CD4-positive, alpha-beta T cell treated with Interleukin-15 for 4 hours (primary cell): Measurements from ENCODE around the gene ST3GAL3.

Source experiments
- DNase-seq: peaks from one replicate; pipeline ENCODE4 v3.0.0-alpha.2; 2020; ENCODE audit warnings: low spot score

ST3GAL3 gene

DNA sequence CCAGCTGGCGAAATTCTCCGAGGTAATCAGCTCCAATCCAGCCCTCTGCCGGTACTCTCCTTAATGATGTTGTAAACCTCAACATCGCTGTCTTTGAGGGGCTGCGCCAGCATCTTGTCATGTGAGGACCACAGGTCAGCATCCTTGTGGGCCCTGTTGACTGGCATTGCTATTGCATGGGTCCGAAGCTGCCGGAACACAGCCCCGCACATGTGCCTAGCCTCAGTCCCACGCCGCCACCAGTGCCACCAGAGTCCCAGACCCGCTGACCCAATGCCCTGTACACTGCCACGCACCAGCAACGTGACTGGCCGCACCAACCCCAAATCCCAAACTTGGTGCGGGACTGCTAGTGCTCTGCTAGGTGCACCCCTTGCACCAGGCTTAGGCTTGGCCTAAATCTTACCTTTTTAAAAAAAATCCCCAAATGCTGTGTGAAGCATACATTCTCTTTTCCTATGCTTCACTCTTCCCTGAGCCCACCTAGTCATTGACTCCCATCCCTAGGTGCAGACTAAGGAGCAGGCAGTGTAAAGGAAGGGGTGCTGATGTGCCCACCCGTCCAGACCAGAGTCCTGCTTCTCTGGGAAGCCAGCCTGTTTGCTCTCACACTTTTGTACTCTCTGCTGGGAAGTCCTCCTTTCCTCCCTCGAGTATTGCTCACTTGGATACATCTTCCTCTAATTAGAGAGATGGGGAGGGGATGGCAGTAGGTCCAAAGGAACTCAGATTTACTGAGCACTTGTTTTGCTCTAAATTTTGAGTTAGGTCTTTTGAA, 144.4 kb downstream of the ST3GAL3 start:
- DNase-seq: no peak

DNA sequence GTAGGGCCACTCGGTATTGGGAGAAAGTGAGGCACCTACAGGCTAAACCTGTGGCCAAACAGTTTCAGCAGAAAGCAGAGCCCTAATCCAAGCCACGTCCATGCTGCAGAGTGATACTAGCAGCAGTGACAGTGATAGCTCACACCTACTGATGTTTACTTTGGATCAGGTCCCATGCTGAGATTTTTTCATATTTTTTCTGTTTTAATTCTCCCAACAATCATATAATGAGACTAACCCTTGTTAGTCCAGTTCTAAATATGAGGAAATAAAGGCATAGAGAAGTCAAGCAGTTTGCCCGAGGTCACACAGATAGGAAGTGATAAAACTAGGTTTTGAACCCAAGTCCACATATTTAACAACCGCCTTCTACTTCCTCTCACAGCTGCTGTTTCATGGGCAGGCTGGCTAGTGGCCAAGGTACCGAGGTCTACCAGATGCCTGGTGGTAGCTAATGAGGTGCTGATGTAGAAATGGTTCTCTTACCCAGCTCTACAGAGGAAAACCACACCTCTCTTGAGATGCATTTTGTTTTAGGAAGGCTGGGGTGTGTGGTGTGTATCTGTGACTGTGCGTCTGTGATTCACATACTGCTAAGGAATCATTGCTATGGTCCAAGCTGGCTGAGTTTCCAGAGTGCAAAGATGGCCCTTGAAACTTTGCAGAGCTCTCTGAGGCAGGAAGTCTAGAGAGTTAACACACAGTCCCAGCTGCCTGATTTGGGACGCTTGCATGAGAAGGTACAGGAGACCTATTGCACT, 146.0 kb downstream of the ST3GAL3 start:
- peak; percentile 34 for DNase-seq

DNA sequence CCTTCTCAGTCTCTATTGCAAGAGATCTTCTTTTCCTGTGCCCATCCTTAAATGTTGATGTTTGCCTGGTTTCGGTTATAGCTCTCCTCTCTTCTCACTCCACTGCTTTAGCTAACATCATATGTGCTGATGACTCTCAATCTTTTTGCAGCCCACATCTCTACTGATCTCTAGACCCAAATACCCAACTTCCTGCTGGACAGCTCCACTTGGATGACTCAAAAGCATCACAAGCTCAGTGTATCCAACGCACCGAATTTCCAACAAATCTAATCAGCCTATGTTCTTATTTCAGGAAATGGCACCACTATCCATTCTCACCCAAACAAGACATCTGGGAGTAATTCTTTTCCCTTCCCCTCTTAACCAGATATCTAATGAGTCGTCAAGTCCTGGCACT, 147.1 kb downstream of the ST3GAL3 start:
- no peak for DNase-seq

DNA sequence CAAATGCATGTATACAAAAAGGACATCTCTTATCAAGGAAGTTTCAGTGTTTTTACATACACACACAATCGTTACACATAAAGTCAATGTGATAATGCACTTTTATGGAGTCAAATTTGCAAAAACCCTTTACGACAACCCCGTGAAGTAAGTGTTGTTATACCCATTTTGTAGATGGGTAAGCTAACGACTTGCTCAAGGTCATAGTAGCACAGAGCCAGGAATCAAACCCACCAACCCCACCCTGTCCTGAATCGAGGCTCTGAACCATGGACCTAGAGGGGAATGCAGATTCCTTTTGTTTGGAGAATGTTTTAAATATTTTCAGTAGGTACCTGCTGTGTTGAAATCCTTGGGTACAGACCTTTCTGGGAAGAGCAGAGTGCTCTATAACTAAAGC, 148.9 kb downstream of the ST3GAL3 start:
- no peak for DNase-seq

DNA sequence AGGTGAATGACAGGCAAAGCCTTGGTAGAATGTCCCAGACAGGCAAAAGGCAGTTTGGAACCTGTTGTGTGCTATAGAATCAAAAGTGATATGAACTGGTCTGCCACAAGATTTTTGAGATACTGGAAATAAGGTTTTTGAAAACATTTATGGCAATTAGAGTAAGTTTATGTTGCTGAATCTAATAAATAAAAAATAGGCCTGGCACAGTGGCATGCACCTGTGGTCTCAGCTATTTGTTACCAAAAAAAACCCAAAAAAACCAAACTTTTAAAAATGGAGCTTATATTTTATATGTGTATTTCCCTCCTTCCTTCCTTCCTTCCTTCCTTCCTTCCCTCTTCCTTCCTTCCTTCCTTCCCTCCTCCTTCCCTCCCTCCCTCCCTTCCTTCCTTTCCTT, 149.8 kb downstream of the ST3GAL3 start:
- DNase-seq: no peak

DNA sequence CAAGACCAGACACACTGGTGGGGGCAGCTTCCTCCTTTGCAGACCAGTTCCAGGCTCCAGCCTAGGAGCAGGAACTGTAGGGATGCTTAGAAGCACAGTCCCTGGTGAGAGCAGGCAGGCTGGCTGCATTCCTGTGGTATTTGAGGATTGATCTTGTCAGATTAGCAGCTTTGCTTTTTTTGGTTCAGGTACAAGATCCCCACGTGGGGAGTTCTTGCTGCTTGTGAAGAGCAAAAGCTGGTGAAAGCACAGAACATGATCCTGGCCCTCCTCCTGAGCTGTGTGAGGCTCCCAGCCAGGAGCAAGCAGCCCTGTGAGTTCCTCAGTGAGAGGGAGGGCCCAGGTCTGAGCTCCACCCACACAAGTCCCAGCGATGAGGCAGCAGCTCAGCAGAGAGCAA, 151.0 kb downstream of the ST3GAL3 start:
- no peak for DNase-seq

DNA sequence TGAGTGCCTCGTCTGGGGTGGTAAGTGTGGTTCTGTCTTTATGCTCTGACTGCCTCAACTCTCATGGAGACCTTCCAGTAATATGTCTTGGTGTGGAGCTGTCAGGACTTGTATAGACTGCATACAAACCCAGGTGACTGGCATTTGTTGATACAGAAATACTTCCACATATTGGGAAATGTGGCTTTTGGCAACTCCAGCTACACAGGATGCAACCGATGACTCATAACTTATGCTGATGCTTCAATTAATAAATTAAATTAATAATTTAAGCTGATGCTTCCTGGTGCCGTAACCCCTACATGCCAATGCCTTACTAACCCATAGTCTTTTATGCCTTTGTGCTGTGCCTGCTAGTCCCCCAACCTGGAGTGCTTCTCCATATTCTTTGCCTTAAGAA, 154.0 kb downstream of the ST3GAL3 start:
- DNase-seq: no peak

DNA sequence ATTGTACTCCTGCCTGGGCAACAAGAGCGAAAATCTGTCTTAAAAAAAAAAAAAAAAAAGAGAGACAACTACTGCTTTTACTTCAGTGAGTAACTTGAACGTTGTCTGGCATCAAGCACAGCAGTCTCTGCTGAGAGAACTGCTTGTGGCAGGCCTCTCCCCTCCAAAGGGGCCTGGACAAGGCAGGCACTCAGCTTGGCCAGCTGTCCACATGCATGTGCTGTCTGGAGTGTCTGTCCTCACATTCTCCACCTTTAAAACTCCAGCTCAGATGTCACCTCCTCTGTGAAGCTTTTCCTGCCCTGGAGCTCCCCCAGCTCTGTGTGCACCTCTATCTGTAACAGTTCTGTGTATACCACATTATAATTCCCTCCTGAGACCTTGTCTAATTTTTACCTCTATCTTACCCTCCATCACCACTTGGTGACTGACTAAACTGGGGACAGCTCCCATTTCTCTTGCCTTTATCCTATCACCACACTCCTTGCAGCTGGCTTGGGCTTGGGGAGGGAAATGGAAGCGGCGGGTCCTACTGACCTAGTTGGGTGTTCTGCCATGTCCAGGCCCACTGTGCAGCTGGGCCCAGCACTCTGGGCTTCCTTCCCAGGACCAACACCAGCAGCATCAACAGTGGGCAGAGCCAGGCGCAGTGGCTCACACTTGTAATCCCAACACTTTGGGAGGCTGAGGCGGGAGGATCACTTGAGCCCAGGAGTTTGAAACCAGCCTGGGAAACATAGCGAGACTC, 154.8 kb downstream of the ST3GAL3 start:
- DNase-seq: no peak

DNA sequence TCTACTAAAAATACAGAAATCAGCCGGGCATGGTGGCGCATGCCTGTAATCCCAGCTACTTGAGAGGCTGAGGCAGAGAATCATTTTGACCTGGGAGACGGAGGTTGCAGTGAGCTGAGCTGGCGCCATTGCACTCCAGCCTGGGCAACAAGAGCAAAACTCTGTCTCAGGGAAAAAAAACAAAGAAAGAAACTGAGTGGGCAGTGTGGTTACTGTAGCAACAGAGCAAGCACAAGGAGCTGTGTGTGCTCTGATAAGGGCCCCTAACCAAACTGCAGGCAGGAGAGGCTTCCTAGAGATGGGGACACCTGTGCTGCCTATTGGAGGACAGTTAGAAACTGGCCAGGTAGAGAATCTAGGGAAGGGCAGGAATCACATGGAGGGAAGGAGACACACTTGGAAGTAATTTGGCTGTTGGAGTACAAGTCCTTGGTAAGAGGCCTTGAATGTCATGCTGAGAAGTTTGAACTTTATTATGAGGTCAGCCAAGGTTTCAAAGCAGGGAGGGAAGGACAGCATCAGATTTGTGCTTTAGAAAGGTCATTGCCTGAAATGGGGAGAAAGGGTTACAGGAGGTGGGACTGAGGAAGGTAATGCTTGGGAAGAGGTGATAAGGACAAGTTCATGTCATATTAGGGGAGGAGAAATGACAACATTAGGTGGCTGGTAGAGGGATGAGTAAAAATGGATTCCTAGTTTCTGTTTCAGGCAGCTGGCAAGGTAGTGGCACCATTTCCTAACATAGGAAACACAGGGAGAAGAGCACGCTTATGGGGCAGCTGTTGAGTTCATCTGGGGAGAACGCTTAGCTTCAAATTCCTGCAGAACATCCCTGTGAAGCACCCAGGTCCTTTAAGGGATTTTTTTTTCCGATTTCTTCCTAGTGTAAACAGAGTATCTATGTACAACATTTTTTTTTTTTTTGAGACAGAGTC, 157.0 kb downstream of the ST3GAL3 start:
- no peak for DNase-seq

DNA sequence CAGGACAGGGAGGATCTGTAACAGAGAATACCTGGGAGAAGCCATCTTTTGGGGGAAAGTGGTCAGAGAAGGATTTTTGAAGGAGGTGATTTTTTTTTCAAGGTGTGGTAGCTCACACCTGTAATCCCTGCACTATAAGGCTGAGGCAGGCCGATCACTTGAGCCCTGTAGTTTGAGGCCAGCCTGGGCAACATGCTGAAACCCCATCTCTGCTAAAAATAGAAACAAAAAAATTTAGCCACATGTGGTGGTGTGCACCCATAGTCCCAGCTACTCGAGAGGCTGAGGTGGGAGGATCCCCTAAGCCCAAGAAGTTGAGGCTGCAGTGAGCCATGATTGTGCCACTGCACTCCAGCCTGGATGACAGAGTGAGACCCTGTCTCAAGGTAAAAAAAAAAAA, 158.9 kb downstream of the ST3GAL3 start:
- no peak for DNase-seq

DNA sequence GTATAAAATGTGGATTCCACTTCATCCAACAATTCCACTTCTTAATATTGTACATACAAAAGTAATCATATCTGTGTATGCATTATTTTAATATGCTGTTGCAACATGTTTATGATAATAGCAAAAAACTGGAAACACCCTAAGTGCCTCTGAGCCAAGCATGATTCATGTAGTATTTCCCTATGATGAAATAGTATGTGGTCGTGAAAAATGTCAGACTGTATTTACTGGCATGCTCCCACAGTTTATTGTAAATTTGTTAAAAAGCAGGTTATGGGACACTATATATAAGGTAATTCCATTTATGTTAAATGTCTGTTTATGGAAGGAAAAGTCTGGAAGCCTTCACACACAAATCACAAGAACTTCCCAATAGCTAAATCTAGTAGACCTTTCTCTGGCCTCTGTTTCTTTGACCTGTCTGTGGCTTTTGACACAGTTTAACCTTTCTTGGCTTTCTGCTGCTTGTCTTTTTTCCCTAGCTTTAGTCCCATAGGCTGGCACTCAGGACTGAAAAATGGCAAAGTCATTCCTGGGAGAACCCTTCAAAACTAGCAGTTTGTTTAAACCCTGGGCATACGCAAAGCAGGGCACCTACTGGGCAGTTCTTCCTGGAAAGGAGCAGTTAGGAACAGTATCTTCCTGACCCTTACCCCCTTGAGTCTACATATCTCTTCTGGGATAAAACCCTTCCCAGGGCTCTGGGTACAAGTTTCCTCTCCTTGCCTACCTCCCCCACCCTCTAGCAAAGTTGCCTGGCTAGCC, 160.8 kb downstream of the ST3GAL3 start:
- no peak for DNase-seq

DNA sequence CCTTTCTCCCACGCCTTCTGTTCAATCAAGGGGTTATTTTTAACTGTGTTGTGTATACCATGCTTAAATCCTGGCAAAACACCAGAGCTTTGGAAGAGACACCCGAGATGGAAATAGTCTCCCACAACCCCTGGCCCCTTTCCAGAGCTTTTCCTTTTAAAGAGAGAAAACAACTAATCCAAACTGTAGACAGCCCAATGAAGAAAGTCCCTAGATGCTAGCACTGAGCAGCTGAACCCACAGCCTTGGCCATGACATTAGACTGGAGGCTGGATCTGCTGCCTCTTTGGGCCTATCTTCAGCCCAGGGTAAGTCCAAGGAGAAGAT, 161.4 kb downstream of the ST3GAL3 start:
- no peak for DNase-seq

DNA sequence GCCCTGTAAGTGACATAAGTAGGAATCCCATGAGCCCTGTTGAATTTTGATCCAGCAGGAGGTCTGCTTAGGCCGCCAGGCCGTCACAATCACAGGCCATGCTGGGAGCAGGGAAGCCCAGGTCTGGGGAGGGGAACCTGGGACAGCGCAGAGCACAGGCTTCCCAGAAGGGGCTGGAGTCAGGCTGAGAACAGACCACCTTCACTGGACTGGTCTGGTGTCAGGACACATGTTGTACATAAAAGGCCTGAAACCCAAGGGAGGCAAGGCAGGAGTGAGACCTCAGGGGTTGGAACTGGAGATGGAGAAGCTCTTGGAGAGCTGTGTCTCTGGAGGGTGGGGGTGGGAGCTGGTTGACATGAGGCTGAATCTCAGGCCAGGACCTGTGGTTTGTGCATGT, 163.0 kb downstream of the ST3GAL3 start:
- DNase-seq: no peak

DNA sequence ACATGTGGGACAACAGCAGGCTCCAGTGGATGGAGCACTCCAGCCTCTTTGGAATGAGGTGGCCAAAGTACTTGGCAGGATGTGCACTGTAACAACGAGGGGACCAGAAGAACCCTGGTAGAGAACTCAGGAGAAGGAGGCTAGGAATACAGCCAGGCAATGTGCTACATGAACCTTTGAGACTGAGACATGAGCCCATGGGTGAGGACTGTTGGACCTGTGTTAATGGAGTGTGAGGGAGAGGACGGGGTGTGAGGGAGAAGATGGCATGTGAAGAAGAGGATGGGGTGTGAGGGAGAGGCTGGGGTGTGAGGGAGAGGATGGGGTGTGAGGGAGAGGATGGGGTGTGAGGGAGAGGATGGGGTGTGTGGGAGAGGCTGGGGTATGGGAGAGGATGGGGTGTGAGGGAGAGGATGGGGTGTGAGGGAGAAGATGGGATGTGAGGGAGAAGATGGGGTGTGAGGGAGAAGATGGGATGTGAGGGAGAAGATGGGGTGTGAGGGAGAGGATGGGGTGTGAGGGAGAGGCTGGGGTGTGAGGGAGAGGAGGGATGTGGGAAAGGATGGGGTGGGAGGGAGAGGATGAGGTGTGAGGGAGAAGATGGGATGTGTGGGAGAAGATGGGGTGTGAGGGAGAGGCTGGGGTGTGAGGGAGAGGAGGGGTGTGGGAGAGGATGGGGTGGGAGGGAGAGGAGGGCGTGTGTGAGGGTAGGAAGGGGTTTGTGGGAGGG, 164.0 kb downstream of the ST3GAL3 start:
- DNase-seq: no peak

DNA sequence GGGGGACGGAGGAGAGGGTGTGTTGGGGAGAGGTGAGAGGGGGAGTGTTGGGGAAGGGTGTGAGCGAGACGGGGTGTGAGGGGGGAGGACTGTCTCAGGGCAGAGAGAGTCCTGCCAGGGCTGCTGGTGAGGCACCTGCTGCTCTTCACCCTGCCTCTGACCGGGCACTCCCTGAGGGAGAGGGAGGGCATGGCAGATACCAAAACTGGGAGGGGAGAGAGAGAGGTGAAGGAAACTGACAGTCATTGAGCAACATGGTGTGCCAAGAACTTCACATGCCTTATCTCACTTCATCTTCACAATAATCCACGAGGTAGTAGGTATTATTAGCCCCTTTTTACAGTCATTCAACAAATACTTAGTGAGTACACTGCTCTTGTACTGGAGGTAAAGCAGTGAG, 164.9 kb downstream of the ST3GAL3 start:
- no peak for DNase-seq

DNA sequence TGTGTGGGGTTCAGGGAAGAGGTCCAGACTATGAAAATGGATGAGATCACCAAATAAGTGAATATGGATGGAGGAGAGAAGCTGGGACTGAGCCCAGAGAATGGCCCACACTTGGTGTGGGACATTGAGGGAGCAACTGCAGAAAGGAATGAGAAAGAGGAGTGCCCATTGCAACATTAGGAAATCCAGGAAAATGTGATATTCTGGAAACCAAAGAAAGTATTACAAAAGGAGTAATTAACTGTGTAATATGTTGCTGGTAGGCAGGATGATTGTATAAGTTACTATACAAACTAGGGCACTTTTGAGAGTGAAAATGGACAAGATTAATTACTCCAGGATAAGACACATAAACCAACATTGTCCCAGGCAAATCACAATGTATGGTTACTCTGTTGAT, 166.5 kb downstream of the ST3GAL3 start:
- DNase-seq: no peak

DNA sequence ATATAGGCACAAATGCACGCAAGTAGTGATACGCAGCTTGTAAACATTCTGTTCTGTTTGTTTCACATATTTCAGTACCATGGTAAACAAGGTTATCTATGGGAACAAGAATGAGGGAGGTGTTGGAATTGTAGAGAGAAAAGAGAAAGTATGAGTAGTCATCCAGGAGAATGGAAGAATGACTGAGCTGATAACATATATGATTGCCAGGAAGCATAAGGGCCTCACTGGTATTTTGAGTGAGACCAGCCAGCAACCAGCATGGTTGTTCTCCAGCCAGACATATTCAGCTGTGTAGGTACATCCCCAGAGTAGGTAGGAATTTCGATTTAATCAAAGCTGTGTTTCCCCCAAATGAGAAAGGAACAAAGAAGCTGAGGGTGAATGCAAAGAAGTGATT, 167.4 kb downstream of the ST3GAL3 start:
- no peak for DNase-seq

DNA sequence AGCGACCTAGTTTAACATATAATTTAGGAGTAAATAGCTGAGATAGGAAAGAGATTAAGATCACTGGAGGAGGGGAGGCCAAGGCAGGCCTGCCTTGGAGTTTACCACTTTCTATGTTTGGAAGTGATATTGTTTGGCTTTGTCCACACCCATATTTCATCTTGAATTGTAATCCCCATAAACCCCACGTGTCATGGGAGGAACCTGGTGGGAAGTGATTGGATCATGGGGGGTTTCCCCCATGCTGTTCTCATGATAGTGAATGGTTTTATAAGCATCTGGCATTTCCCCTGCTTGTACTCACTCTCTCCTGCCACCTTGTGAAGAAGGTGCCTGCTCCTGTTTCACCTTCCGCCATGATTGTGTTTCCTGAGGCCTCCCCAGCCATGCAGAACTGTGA, 168.0 kb downstream of the ST3GAL3 start:
- no peak for DNase-seq

DNA sequence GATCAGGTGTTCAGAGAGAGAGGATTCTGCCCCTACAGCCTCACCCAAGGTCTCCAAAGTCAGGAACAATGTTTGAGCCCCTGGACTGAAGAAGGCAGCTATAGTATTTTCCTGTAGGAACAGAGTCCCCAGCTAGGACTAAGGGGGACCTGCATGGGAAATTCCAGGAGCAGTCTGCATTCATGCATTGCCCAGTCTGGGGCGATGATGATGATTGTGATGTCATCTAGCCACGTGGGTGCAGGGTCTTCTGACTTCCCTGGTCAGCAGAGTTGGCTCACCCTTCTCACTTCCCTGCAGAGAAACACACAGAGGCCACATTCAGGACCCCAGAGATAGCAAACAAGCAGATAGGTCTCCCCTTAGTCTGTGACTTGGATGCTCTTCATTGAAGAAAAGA, 169.8 kb downstream of the ST3GAL3 start:
- DNase-seq: no peak

DNA sequence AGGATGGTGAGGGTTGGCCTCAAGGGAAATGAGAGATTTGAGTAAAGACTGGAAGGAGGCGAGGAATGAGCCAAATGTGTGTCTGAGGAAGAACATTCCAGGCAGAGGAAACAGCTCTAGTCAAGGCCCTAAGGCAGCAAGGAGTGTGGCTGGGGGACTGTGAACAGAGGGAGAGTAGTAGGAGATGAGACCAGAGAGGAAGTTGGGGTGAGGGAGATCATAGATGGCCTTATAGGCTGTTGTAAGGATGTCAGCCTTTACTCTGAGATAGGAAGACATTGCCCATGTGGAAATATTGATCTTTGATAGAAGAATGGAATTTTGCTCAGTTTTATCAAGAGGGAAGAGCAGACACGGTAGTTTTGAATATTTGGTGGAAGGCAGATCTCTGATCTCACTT, 171.1 kb downstream of the ST3GAL3 start:
- no peak for DNase-seq

DNA sequence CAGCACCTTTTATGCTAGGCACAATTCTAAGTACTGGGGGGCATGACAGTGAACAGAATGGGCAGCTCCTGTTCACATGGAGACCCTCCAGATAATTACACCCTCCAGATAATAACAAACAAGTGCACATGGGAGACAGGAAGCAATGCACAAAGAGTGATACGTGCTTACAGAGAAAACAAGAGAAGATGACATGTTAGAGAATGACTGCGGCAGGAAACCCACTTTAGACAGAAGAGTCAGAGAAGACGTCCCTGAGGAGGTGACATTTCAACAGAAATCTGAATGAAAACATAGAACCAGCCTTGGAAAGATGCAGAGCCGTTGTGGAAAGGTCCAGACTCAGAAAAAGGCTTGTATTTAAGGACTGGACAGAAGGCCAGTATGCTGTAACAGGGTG, 171.5 kb downstream of the ST3GAL3 start:
- no peak for DNase-seq
